ENCODE data around the gene SLC39A3.

Gene SLC39A3, protein sequence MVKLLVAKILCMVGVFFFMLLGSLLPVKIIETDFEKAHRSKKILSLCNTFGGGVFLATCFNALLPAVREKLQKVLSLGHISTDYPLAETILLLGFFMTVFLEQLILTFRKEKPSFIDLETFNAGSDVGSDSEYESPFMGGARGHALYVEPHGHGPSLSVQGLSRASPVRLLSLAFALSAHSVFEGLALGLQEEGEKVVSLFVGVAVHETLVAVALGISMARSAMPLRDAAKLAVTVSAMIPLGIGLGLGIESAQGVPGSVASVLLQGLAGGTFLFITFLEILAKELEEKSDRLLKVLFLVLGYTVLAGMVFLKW

DNA sequence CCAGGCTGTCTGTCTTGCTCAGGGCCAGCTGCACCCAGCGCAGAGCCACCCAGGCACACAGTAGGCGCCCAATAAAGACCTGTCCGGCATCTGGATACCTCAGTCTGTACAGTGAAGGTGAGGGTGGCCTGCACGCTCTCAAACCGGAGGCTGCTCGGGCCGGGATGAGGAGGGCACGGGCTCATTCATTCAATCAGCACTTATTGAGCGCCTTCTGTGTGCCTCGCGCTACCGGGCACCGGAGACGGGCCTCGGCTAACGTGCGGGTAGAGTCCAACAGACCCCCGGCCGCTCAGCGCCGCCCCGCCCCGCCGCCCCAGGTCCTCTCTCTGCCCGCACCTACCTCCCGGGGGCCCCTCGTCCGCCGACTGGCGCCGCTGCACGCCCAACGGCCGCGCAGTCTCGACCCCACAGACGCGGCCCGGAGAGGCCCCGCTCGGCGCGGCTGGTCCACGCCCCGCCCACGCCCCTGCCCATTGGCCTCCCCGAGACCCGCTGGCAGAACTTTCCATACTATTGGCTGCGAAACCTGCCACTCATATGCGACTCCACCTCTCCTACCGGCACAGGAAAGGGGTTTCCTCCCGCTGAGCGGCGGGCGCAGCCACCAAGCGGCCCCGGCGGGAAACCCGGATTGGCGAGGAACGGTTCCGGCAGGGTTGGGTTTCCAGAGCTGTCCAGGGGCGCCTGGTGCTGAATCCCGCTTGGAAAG is at the start of gene SLC39A3:
SLC39A3 (minus strand) TSS at position 416 of the 712 bp plus-strand sequence. CDS start 2,760 bp downstream, outside the sequence.
- Mint-ChIP-seq H3K4me1 (peaks cover 34% of the 10 kb centered on the region), H3K4me3 (peak within 1 kb of the TSS; percentile 95 to 99), H3K9me3 (no peaks in the 10 kb centered on the region), H3K27me3 (peaks cover 28% of the 10 kb centered on the region), H3K27ac (peak within 1 kb of the TSS; percentile 94 to 98)
- peak; percentile 99 for ATAC-seq
- DNase-seq: peak; percentile 99

DNA sequence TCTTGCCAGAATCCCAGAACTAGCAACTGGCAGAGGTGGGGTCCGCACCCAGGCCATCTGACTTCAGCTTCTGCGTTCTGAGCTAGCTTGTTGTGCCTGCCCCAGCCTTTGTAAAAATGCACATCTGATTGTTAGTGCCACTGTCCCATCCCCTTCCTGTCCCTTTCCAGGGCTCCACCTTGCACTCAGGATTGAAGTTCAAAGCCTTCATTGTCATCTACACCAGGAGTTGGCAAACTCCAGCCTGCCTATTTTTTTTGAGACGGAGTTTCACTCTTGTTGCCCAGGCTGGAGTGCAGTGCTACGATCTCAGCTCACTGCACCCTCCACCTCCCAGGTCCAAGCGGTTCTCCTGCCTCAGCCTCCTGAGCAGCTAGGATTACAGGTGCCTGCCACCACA is 48.4 kb upstream of the SLC39A3 start:
- peaks cover 73% of the 10 kb centered on the region for H3K4me1 Mint-ChIP-seq
- ATAC-seq (no peak), DNase-seq (no peak)
- H3K4me3 Mint-ChIP-seq: peak overlapping the region in 1 of 2 donors; percentile 43
- H3K27me3 Mint-ChIP-seq: no peaks in the 10 kb centered on the region
- peak overlapping the region; percentile 74 to 78 for H3K27ac Mint-ChIP-seq
- H3K9me3 Mint-ChIP-seq: no peaks in the 10 kb centered on the region

DNA sequence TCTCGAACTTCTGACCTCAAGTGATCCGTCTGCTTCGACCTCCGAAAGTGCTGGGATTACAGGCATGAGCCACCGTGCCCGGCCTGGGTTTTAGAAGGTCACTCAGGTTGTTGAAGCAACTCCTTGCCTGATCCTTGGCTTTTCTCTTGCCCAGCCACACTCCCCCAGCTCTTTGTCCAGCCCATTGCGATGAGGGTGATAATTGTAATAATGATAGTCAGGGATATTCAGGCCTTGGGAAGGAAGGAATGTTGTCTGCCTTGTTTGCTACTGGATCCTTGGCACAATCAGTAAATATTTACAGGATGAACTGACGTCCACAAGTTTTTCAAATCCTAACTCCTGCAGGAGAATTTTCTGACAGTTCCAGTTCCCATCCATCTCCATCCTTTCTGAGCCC is 47.3 kb upstream of the SLC39A3 start:
- H3K27ac Mint-ChIP-seq: no peak overlapping the region
- H3K4me3 Mint-ChIP-seq: peak overlapping the region; percentile 91 to 96
- H3K4me1 Mint-ChIP-seq: peaks cover 77% of the 10 kb centered on the region
- DNase-seq: no peak
- ATAC-seq: no peak
- H3K9me3 Mint-ChIP-seq: no peaks in the 10 kb centered on the region
- H3K27me3 Mint-ChIP-seq: no peaks in the 10 kb centered on the region

DNA sequence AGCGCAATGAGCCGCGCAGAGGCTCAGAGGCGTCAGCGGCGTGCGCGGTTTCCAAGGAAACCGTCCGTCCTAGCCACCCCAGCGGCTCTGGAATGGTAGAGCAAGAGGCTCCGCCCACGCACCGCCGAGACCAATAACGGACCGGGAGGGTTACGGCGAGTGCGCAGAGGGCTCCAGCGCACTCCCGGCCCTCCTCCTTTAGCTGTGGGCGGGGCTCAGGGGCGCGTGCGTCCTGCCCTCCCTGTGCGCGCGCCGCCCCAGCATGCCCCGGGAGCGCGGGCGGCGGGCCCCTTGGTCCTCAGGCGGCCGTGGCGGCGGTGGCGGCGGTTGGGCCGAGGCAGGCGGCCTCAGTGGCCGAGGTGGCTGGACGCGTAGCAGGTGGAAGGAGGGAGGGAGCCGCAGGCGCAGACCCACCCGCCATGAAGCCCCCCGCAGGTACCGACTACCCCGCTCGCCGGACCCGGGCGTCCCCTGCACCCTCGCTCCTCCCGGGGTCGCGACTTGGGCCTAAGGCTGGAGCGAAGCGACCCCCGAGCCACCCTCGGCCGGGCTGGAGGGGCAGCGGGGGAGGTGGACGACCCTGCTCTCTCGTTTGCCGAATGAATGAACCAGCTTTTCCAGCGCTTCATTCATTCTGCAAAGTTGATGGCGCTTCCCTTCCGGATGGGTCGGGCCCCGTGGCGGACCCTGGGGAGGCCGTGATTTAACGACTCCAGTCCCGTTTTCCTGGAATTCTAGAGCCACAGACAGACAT is 45.6 kb upstream of the SLC39A3 start, which contains the start of gene THOP1:
THOP1 (plus strand) TSS at position 260 of the 754 bp plus-strand sequence; CDS start at position 420, 160 bp downstream.
- peak within 1 kb of the TSS; percentile 91 to 96 for H3K4me3 Mint-ChIP-seq
- peak within 1 kb of the TSS; percentile 87 to 93 for H3K27ac Mint-ChIP-seq
- no peaks in the 10 kb centered on the region for H3K9me3 Mint-ChIP-seq
- ATAC-seq (peak; percentile 83), DNase-seq (peak; percentile 98 to 100)
- H3K27me3 Mint-ChIP-seq: no peaks in the 10 kb centered on the region
- H3K4me1 Mint-ChIP-seq: peaks cover 88% of the 10 kb centered on the region

DNA sequence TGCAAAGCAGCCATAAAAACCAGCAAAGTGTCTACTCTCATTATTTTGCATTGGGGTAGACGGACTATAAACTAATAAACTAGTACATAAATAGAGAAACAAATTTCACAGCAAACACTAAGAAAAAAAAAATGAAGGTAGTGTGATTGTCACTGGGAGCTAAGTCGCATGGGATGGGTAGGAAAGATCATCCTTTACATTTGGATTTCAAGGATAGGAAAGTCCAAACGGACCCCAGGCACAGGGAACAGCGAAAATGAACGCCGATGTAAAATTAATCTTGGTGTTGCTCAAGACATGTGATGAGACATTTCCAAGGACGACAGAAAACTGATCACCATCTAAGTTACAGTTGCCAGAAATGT is 43.9 kb upstream of the SLC39A3 start:
- Mint-ChIP-seq H3K9me3 (no peaks in the 10 kb centered on the region), H3K27ac (peak overlapping the region; percentile 92 to 95), H3K4me1 (peaks cover 82% of the 10 kb centered on the region), H3K4me3 (peak overlapping the region; percentile 92 to 96), H3K27me3 (no peaks in the 10 kb centered on the region)
- ATAC-seq: no peak
- no peak for DNase-seq

DNA sequence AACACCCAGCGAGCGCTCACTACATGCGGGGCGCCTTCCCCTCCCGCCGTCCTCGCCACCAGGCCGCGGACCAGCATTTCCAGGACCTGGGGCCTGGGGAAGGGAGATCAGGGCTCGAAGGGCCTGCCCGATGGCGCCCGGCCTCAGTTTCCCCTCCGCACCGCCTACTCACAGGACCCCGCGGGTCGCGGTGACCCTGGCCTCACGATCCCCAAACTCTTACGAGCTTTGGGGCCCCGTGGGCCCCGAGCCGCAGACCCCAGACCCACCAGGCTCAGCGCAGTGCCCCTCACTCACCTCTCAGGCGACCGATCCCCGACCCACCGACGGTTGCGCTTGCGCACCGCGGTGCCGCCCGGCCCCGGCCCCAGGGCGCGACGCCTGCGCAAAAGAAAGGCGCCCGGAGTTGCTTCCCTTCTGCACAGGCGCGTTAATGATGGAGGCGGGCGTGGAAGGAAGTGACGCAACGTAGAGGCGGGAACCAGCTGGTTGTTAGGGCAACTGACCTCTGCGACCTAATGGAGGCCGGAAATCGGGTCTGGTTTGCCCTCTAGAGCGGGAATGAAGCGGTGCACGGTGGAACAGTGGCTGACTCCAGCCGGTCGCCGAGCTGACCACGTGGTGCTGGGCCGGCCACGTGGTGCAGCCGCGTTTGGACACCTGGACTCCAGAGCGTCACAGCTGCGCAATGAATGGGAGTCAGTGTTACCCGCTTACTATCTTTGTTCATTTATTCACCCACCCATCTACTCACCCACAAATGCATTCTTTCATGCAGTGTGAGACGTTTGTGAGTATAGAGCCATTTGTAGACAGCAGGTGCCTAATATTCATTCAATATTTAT is 43.3 kb upstream of the SLC39A3 start, which contains the start of gene SGTA:
SGTA (minus strand) TSS at position 338 of the 845 bp plus-strand sequence. CDS start 14,205 bp downstream, outside the sequence.
- Mint-ChIP-seq H3K4me3 (peak within 1 kb of the TSS; percentile 92 to 96), H3K27me3 (no peaks in the 10 kb centered on the region), H3K27ac (peak within 1 kb of the TSS; percentile 93 to 95), H3K9me3 (no peaks in the 10 kb centered on the region), H3K4me1 (peaks cover 81% of the 10 kb centered on the region)
- DNase-seq (peak; percentile 95 to 98), ATAC-seq (peak; percentile 88)

DNA sequence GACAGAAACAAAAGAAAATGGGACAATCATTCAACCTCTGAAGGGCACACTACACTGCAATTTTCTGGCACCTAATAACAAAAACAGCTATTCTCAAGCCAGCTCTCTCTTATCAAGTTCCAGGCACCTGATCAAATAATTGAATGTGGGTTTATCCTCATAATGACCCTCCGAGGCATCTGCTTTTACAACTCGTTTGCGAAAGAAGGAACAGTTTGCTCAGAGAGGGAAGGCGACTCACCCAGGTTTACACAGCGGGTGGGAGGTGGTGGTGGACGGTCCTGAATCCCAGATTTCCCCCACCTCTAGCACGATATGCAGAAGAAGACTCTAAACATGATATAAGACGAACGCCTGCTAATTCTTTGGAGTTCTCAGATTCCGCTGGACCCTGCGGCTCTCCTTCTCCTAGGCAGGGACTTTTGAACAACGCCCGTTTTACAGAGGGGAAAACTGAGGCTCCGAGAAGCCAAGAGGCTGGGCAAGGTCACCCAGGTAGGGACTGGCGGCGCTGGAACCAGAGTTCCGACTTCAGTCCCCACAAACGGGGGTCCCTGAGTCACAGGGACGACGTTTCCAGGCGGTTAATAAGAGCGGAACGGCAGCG is 42.6 kb upstream of the SLC39A3 start:
- ATAC-seq (no peak), DNase-seq (no peak)
- peak overlapping the region; percentile 92 to 96 for H3K4me3 Mint-ChIP-seq
- peaks cover 76% of the 10 kb centered on the region for H3K4me1 Mint-ChIP-seq
- H3K9me3 Mint-ChIP-seq: no peaks in the 10 kb centered on the region
- peak overlapping the region in 1 of 2 donors; percentile 93 for H3K27ac Mint-ChIP-seq
- no peaks in the 10 kb centered on the region for H3K27me3 Mint-ChIP-seq

DNA sequence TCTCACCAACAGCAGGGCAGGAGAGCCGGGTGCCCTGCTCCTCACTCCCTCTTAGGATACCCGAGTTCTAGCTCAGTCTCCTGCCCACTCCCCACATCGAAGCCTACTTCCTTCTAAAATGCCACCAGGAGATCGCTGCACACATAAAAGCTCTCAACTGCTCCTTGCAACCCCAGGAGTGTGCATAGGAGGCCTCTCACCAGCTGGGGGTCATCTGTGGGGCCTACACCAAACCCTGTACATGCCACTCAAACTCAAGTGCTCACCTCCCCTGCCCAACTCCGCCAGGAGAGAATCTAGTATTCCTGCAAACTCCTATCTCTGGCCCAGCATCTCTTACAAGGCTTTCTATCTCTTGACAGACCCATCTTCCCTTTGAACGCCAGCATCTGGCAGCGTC is 40.5 kb upstream of the SLC39A3 start:
- Mint-ChIP-seq H3K9me3 (no peaks in the 10 kb centered on the region), H3K4me3 (no peak overlapping the region), H3K27me3 (no peaks in the 10 kb centered on the region), H3K27ac (peak overlapping the region in 1 of 2 donors; percentile 22), H3K4me1 (peaks cover 78% of the 10 kb centered on the region)
- no peak for DNase-seq
- no peak for ATAC-seq

DNA sequence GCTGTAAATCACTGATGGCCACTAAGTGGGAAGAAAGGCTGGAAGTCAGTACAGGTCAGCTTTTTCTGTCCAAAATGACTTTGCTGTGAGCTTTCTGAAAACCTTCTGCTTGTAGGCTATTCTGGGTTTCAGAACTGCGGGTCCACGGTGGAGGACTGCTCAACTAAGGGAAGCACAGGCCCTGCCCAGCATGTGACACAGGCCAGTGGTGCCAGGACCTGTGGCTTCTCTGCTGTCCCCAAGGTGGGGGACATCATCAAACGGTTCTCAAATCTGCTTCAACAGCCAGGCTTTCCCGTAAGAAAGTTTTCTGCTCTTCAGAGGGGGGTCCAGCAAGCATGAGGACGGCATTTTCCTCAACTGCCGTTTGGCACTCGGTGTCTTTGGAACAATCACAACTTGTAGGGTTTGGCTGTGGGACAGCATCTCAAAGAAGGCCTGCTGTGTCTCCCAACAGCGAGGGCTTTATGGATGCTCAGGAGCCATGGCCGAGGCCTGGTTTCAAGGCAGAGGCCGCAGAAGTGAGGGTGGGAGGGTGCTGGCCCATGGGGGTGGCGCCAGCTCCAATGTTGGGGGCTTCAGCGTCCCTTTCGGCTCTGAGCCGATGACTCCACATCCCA is 39.4 kb upstream of the SLC39A3 start:
- Mint-ChIP-seq H3K9me3 (no peaks in the 10 kb centered on the region), H3K4me1 (peaks cover 79% of the 10 kb centered on the region), H3K27ac (peak overlapping the region in 1 of 2 donors; percentile 67), H3K27me3 (no peaks in the 10 kb centered on the region), H3K4me3 (no peak overlapping the region)
- DNase-seq (no peak), ATAC-seq (no peak)

DNA sequence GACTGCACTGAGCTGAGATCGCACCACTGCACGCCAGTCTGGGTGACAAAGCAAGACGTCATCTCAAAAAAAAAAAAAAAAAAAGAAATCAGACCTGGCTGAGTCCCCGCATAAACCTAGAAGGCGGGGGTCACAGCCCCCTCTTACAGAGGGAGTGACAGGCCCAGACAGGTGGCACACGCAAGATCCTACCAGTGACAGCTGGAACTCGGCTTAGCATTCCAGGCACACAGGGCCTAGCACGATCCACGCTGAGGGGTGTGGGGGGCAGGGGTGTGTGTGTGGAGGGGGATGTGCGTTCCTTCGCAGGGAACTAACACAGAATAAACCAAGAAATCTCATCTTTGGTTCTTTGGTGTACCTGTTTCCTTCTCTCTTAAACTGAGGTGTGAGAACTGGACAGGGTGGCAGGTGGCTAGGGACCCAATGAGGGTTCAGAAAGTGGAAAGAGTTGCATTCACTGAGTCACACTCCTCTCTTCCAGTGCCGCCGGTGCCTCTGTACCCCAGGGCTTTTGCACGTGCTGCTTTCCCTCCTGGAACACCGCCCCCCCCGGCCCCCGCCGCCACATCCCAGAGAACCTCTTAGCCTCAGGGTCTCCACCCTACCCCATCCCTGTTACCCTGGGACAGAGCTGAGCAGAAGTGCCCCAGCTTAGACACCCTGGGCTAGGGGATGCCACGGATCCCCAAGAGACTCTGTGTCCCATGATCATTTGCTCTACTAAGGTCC is 38.3 kb upstream of the SLC39A3 start:
- H3K27me3 Mint-ChIP-seq: no peaks in the 10 kb centered on the region

DNA sequence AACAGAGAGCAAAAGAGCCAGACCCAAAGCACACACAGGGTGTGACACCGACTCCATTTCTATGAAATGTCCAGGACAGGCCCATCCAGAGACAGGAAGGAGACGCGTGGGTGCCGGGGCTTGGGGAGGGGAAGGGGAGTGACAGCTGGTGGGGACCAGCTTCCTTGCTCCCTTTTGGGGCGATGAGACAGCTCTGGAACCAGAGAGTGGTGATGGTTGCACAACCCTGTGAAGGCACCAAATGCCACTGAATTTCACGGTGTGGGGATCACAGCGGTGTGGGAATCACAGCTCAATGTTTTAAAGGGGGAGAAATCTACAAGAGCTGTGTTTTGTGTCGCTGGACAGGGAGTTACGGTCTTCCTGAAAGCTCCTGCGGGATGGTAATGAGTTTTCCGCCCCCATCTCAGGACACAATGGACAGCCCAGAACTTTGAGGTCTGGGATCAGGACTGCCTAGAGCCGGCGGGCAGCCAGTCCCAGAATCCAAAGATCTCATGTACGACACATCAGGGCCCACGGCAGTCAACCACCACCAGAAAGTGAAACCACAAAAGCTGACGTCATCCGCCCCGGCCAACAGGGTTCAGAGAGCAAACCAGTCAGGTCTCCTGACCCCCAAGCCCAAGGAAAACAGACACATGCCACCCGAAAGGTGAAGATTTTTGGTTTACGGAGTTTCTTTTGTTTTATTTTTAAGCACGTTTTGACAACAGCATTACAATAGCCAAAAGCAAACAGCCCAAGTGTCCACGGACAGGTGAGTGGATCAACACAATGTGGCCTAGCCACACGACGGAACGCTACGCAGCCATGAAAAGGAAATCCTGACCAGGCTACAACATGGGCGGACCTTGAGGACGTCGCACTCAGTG is 36.0 kb upstream of the SLC39A3 start:
- peak overlapping the region; percentile 96 to 98 for H3K27ac Mint-ChIP-seq
- no peaks in the 10 kb centered on the region for H3K27me3 Mint-ChIP-seq
- H3K4me1 Mint-ChIP-seq: peaks cover 64% of the 10 kb centered on the region
- H3K9me3 Mint-ChIP-seq: no peaks in the 10 kb centered on the region
- H3K4me3 Mint-ChIP-seq: peak overlapping the region; percentile 83 to 91
- ATAC-seq (peak; percentile 87), DNase-seq (peak; percentile 63 to 76)

More for the DNA sequence above, 38.3 kb upstream of the SLC39A3 start:
- ATAC-seq: no peak
- DNase-seq: no peak
- Mint-ChIP-seq H3K4me3 (no peak overlapping the region), H3K4me1 (peaks cover 72% of the 10 kb centered on the region), H3K27ac (peak overlapping the region; percentile 72 to 81), H3K9me3 (no peaks in the 10 kb centered on the region)

DNA sequence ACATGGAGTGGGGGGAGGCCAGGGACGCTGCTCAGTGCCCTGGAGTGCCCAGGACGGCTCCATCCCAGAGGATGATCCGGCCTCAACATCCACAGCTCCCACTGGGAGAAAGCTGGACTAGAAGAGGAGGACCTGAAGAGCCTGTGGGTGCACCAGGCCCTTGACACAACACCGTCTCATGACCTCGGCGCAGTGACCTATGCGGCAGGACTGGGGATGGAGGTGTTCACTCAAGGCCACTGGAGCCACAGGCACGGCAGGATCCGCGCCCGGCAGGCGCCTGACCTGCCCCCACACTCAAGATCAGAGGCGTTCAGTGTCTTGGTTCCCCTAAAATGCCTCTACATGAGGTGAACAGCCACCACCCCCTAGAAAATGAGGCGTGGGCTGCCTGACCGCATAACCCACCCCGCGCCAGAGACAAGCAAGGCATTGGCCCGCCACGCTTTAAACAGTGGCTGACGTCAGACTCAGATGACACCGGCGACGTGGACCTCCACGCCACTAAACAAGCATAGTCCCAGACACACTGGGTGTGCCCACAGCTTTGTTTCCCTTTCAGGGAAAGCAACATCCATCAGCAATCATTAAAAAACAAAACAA is 35.2 kb upstream of the SLC39A3 start:
- H3K9me3 Mint-ChIP-seq: no peaks in the 10 kb centered on the region
- peak overlapping the region; percentile 96 to 98 for H3K27ac Mint-ChIP-seq
- ATAC-seq (no peak), DNase-seq (no peak)
- peak overlapping the region; percentile 83 to 91 for H3K4me3 Mint-ChIP-seq
- peaks cover 61% of the 10 kb centered on the region for H3K4me1 Mint-ChIP-seq
- no peaks in the 10 kb centered on the region for H3K27me3 Mint-ChIP-seq

Data from stimulated activated naive CD8-positive, alpha-beta T cell treated with anti-CD3 and anti-CD28 coated beads, Interleukin-15, amount 100 ng/mL, for 72 hours (primary cell).